ENCODE results near the gene MEIG1. TPM values are rescaled to one million over a fixed set of nuclear protein-coding genes. Genes with fewer than 3 reads are reported as not detected.
"Not testable (repeated sequence)": the region's sequence is repeated elsewhere in the genome, so short reads cannot be mapped to it uniquely, and the experiment has no call there.

Gene MEIG1
- total RNA-seq, 4 donors from 2014 or later: not detected

DNA sequence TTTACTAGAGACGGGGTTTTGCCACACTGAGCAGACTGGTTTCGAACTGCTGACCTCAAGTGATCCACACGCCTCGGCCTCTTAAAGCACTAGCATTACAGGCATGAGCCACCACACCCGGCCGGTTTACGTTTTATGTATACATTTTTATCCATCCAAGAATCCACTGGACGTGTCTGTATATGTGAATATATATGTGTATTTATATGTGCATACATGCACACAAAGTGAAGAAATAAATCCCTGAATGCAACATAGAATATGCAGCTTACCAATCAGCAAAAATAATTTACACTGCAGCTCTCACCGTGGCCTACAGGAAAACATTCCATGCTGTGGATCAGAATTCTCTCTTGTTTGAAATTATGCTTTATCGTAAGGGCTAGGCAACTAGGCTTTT, 28.6 kb upstream of the MEIG1 start:
- Histone ChIP-seq H3K9me3 (no peaks in the 10 kb centered on the region), H3K36me3 (peaks cover 51 to 69% of the 10 kb centered on the region in 2 donors), H3K27me3 (no peaks in the 10 kb centered on the region), H3K27ac (no peak overlapping the region), H3K4me1 (no peaks in the 10 kb centered on the region), H3K4me3 (replicated peaks in 1 of 3) (no peak overlapping the region)
- intact Hi-C loops (cut with DNase I): no loop called here
- 96% methylated on average over 10 of the region's 10 CpGs for WGBS, 2 donors
- no peak for DNase-seq
- TF ChIP-seq, protein P1, sequence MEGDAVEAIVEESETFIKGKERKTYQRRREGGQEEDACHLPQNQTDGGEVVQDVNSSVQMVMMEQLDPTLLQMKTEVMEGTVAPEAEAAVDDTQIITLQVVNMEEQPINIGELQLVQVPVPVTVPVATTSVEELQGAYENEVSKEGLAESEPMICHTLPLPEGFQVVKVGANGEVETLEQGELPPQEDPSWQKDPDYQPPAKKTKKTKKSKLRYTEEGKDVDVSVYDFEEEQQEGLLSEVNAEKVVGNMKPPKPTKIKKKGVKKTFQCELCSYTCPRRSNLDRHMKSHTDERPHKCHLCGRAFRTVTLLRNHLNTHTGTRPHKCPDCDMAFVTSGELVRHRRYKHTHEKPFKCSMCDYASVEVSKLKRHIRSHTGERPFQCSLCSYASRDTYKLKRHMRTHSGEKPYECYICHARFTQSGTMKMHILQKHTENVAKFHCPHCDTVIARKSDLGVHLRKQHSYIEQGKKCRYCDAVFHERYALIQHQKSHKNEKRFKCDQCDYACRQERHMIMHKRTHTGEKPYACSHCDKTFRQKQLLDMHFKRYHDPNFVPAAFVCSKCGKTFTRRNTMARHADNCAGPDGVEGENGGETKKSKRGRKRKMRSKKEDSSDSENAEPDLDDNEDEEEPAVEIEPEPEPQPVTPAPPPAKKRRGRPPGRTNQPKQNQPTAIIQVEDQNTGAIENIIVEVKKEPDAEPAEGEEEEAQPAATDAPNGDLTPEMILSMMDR (IDR thresholded peaks at IDR 0.05): no peak
- no peak for TF ChIP-seq POLR2A (IDR thresholded peaks at IDR 0.05)

DNA sequence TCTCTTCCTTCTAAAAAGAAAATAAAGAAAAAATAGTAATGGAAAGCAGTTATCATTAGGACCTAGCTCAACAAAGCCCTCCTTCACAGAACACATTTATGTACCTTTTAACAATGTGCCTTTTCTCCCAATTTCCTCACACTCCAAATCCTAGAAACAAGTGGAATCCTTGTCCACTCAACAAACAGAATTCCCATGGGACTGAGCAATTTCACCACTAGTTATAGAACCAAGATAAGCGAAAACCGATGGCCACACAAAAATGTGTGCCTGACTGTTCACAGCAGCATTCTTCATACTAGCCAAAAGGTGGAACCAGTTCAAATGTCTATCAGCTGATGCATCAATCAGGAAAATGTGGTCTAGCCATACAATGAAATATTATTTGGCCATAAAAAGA, 22.6 kb upstream of the MEIG1 start:
- peaks cover 37 to 38% of the 10 kb centered on the region in 2 donors for H3K36me3 ChIP-seq
- DNase-seq: no peak
- no peak for TF ChIP-seq POLR2A (IDR thresholded peaks at IDR 0.05)
- TF ChIP-seq, protein P1 (IDR thresholded peaks at IDR 0.05): no peak
- no peaks in the 10 kb centered on the region for H3K27me3 ChIP-seq
- H3K27ac ChIP-seq: no peak overlapping the region
- no peak overlapping the region for H3K4me3 ChIP-seq (replicated peaks in 1 of 3)
- H3K9me3 ChIP-seq: no peaks in the 10 kb centered on the region
- H3K4me1 ChIP-seq: no peaks in the 10 kb centered on the region
- WGBS, 2 donors: 87 to 96% methylated on average over 2 of the region's 2 CpGs
- intact Hi-C loops (cut with DNase I): no loop called here

DNA sequence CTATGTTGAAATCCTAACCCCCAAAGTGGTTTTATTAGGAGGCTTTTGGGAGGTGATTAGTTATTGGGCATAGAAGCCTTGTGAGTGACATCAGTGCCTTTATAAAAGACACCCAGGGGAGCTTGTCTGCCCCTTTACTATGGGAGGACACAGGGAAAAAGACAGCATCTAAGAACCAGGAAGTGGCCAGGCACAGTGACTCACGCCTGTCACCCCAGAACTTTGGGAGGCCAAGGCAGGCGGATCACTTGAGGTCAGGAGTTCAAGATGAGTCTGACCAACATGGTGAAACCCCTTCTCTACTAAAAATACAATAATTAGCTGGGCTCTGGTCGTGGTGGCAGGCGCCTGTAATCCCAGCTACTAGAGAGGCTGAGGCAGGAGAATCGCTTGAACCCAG, 20.2 kb upstream of the MEIG1 start:
- H3K36me3 ChIP-seq: peaks cover 19 to 23% of the 10 kb centered on the region in 2 donors
- 69 to 100% methylated on average over 2 to 4 of the region's 5 CpGs for WGBS, 2 donors
- H3K4me3 ChIP-seq (replicated peaks in 1 of 3); DNase-seq; H3K27me3 ChIP-seq; H3K9me3 ChIP-seq; H3K27ac ChIP-seq; H3K4me1 ChIP-seq; intact Hi-C loops (cut with DNase I): not testable (repeated sequence)

DNA sequence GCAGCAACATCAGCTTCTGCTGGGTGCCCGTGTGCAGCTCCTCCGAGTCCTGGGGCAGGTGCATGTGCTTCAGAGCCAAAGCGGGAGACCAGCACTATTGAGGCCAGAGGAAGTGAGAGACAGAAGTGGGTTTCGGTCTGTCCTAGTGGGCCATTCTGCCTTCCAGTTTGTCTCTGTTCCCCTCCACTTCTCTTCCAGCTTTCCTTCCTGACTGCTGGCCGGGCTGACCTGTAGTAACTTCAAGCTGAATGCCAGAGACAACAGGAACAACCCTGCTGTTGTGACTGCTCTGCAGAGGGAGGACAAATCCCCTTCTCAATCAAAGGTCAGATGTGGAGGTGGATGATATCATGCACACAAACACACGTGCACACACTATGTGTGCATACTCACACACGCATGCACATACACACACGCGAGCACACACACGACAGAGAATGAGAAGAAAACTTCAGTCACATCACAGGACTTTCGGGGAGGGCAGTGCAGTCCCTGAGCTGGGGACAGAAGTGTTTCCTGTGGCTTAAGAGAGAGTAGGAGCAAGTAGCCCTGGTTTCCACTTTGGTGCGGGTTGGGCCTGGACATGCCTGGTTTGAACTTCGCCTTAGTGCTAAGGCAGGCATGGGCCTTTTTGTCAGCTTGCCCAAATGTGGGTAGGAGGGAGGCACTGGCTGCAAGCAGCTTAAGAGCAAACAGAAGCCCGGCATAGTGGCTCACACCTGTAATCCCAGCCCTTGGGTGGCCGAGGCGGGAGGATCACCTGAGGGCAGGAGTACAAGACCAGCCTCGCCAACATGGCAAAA, 16.8 kb upstream of the MEIG1 start:
- H3K4me3 ChIP-seq (replicated peaks in 1 of 3); H3K27me3 ChIP-seq; DNase-seq; H3K4me1 ChIP-seq; H3K9me3 ChIP-seq; intact Hi-C loops (cut with DNase I); H3K27ac ChIP-seq: not testable (repeated sequence)
- H3K36me3 ChIP-seq: peaks cover 12 to 24% of the 10 kb centered on the region in 2 donors
- 81 to 91% methylated on average over 9 to 15 of the region's 17 CpGs for WGBS, 2 donors

DNA sequence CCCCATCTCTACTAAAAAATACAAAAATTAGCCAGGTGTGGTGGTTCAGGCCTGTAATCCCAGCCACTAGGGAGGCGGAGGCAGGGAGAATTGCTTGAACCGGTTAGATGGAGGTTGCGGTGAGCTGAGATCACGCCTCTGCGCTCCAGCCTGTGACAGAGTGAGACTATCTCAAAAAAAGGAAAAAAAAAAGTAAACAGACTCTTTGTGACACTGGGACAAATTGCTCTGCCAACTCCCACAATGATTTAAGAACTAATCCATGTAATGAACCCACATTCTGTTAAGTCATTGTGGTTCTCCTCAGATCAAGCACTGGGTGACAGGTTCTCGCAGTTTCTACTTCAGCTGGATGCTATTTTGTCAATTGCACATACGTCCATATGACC, 16.2 kb upstream of the MEIG1 start:
- DNase-seq; H3K27me3 ChIP-seq; H3K27ac ChIP-seq; H3K4me1 ChIP-seq; H3K4me3 ChIP-seq (replicated peaks in 1 of 3); intact Hi-C loops (cut with DNase I); H3K9me3 ChIP-seq: not testable (repeated sequence)
- 97 to 98% methylated on average over 7 of the region's 7 CpGs for WGBS, 2 donors
- peaks cover 12 to 28% of the 10 kb centered on the region in 2 donors for H3K36me3 ChIP-seq

DNA sequence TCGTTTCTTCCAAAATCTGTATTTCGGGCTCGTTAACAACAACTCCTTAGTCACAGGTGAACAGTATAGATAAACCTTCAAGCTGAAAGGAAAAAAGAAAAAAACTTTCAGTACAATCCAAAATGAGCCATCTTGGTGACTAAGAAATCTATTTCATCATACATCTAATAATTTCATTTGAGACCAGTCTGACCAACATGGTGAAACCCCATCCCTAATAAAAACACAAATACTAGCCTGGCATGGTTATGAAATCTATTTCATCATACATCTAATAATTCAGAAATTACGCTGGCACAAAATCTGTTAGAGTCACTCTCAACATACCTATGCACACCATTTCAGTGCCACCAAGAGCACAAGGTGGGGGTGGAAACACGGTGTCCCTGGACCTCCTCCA, 14.1 kb upstream of the MEIG1 start:
- Histone ChIP-seq H3K27ac (no peak overlapping the region), H3K4me3 (replicated peaks in 1 of 3) (no peak overlapping the region), H3K36me3 (peaks cover 12 to 28% of the 10 kb centered on the region in 2 donors), H3K27me3 (no peaks in the 10 kb centered on the region), H3K4me1 (no peaks in the 10 kb centered on the region), H3K9me3 (no peaks in the 10 kb centered on the region)
- intact Hi-C loops (cut with DNase I): no loop called here
- DNase-seq: no peak
- TF ChIP-seq, protein P1 (IDR thresholded peaks at IDR 0.05): no peak
- TF ChIP-seq POLR2A (IDR thresholded peaks at IDR 0.05): no peak
- 97 to 98% methylated on average over 5 of the region's 5 CpGs for WGBS, 2 donors

All from thyroid gland (tissue), 4 donors.